ENCODE measurements around the gene GTF3C2. TPM values are rescaled to one million over a fixed set of nuclear protein-coding genes. Genes with fewer than 3 reads are reported as not detected.

GTF3C2 gene
- total and polyA plus RNA-seq, 2 of the 13 experiments (the other 11 are each of a cell fraction or from before 2014, with no cell fraction given): 77.5 to 130 TPM

GRCh38 chr2:27306136-27306535, 50.4 kb downstream of the GTF3C2 start (continued):
- TF ChIP-seq, protein P1, sequence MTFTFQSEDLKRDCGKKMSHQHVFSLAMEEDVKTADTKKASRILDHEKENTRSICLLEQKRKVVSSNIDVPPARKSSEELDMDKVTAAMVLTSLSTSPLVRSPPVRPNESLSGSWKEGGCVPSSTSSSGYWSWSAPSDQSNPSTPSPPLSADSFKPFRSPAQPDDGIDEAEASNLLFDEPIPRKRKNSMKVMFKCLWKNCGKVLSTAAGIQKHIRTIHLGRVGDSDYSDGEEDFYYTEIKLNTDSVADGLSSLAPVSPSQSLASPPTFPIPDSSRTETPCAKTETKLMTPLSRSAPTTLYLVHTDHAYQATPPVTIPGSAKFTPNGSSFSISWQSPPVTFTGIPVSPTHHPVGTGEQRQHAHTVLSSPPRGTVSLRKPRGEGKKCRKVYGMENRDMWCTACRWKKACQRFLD (CRISPR knock-in tag; IDR thresholded peaks at IDR 0.05; ENCODE audit: borderline replicate concordance): no peak
- no peak for TF ChIP-seq ZNF740 (CRISPR knock-in tag; IDR thresholded peaks at IDR 0.05)
- no peak for TF ChIP-seq ZUFSP (CRISPR knock-in tag; IDR thresholded peaks at IDR 0.05; ENCODE audit: borderline replicate concordance)
- no peak for TF ChIP-seq HMG20B (CRISPR knock-in tag; conservative IDR thresholded peaks at IDR 0.05)
- TF ChIP-seq WIZ (CRISPR knock-in tag; IDR thresholded peaks at IDR 0.05): no peak
- TF ChIP-seq GABPB1 (CRISPR knock-in tag; IDR thresholded peaks at IDR 0.05): peak; percentile 15; the same call in 1 of the 2 replicates
- no peak for TF ChIP-seq ZNF720 (CRISPR knock-in tag; IDR thresholded peaks at IDR 0.05)
- TF ChIP-seq ZNF841 (CRISPR knock-in tag; IDR thresholded peaks at IDR 0.05; ENCODE audit: borderline replicate concordance): no peak
- TF ChIP-seq ZSCAN29 (CRISPR knock-in tag; conservative IDR thresholded peaks at IDR 0.05): no peak
- TF ChIP-seq, protein P2, sequence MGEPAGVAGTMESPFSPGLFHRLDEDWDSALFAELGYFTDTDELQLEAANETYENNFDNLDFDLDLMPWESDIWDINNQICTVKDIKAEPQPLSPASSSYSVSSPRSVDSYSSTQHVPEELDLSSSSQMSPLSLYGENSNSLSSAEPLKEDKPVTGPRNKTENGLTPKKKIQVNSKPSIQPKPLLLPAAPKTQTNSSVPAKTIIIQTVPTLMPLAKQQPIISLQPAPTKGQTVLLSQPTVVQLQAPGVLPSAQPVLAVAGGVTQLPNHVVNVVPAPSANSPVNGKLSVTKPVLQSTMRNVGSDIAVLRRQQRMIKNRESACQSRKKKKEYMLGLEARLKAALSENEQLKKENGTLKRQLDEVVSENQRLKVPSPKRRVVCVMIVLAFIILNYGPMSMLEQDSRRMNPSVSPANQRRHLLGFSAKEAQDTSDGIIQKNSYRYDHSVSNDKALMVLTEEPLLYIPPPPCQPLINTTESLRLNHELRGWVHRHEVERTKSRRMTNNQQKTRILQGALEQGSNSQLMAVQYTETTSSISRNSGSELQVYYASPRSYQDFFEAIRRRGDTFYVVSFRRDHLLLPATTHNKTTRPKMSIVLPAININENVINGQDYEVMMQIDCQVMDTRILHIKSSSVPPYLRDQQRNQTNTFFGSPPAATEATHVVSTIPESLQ (CRISPR knock-in tag; conservative IDR thresholded peaks at IDR 0.05): no peak
- no peak for TF ChIP-seq ZKSCAN5 (CRISPR knock-in tag; IDR thresholded peaks at IDR 0.05)
- TF ChIP-seq IKZF1 (IDR thresholded peaks at IDR 0.05): no peak
- TF ChIP-seq, protein P3, sequence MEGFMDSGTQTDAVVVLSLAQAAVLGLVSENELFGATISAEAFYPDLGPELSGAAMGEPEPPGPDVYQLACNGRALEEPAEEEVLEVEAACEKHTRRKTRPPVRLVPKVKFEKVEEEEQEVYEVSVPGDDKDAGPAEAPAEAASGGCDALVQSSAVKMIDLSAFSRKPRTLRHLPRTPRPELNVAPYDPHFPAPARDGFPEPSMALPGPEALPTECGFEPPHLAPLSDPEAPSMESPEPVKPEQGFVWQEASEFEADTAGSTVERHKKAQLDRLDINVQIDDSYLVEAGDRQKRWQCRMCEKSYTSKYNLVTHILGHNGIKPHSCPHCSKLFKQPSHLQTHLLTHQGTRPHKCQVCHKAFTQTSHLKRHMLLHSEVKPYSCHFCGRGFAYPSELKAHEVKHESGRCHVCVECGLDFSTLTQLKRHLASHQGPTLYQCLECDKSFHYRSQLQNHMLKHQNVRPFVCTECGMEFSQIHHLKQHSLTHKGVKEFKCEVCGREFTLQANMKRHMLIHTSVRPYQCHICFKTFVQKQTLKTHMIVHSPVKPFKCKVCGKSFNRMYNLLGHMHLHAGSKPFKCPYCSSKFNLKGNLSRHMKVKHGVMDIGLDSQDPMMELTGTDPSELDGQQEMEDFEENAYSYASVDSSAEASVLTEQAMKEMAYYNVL (CRISPR knock-in tag; IDR thresholded peaks at IDR 0.05; ENCODE audit: borderline replicate concordance): no peak
- no peak for TF ChIP-seq NFE2 (CRISPR knock-in tag; IDR thresholded peaks at IDR 0.05)
- TF ChIP-seq ZNF234 (CRISPR knock-in tag; conservative IDR thresholded peaks at IDR 0.05): no peak
